Keratinocyte (primary cell): ENCODE measurements around the gene SLC2A4RG.

Experiments used
- EZH2 ChIP-seq: IDR thresholded peaks from one replicate; pipeline ENCODE4 v1.6.1; 2012; ENCODE audit warnings: inconsistent platforms, mild to moderate bottlenecking, low read length, moderate library complexity
- TF ChIP-seq, protein P1 (sequence below), 3 experiments: IDR thresholded peaks in 1 of 3; conservative IDR thresholded peaks in 1 of 3; optimal IDR thresholded peaks in 1 of 3; 2 replicates in 2 of 3; 3 replicates in 1 of 3; pipeline versions ENCODE3 to v1.5.1; 2011; ENCODE audit warnings: low read length in 3 of 3, mild to moderate bottlenecking in 3 of 3, moderate library complexity in 2 of 3, control low read depth in 1 of 3, inconsistent platforms in 1 of 3; ENCODE audit not compliant: insufficient read depth in 2 of 3; ENCODE audit errors: extremely low read depth in 1 of 3

DNA sequence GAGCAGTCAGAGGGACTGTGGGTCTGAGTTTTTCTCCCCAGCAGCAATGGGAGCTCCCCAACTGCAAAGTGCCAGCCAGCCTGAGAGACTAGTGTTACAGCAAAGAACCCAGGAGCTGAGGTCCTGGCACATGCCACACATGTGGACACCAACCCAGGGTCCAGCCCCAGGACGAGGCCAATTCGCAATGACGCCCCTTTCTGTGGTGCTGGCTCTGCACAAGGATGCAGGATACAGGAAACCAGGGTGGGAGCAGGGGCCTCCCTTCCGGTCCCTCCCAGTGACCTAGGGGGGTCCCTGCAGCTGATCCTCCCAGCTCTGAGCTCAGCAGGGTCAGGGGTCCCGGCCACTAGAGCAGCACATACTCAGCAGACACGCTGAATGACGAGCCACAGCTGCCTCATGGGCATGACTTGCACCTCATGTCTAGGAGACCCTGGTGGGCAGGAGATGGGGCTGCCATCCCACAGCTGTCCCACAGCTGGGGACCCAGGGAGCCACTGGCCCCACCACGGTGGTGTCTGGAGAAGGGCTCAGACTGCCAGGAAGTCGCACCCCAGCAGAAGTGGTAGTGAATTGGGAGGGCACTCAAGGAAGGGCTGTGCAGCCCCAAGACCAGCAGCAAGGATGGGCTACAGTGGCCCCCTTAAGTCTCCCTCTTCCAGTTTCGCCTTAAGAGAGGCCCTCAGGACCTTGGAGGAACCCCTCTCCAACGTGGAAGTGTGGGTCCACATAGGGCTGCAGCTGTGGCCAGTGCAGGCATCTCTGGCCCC lies 35.4 kb upstream of the SLC2A4RG start:
- TF ChIP-seq EZH2 = no peak
- TF ChIP-seq, protein P1, sequence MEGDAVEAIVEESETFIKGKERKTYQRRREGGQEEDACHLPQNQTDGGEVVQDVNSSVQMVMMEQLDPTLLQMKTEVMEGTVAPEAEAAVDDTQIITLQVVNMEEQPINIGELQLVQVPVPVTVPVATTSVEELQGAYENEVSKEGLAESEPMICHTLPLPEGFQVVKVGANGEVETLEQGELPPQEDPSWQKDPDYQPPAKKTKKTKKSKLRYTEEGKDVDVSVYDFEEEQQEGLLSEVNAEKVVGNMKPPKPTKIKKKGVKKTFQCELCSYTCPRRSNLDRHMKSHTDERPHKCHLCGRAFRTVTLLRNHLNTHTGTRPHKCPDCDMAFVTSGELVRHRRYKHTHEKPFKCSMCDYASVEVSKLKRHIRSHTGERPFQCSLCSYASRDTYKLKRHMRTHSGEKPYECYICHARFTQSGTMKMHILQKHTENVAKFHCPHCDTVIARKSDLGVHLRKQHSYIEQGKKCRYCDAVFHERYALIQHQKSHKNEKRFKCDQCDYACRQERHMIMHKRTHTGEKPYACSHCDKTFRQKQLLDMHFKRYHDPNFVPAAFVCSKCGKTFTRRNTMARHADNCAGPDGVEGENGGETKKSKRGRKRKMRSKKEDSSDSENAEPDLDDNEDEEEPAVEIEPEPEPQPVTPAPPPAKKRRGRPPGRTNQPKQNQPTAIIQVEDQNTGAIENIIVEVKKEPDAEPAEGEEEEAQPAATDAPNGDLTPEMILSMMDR (optimal IDR thresholded peaks at IDR 0.05 in 1 of 3, IDR thresholded peaks at IDR 0.05 in 1 of 3, conservative IDR thresholded peaks at IDR 0.05 in 1 of 3; ENCODE audit: extremely low read depth in 1 of 3, insufficient read depth in 2 of 3, low read length in 3 of 3) = no peak
